CD14-positive monocyte (primary cell): ENCODE measurements around the gene NRG3. TPM values are rescaled to one million over a fixed set of nuclear protein-coding genes. Genes with fewer than 3 reads are reported as not detected.

ENCODE experiments used
- DNase-seq, 3 donors: peaks; one replicate each; pipeline ENCODE4 v3.0.0-alpha.2; 2011 to 2022
- H2AFZ ChIP-seq: 2 replicates; pipeline ENCODE4 v1.6.0; 2012; ENCODE audit warnings: mild to moderate bottlenecking, low read depth, low read length, inconsistent platforms; ENCODE audit not compliant: insufficient read depth, poor library complexity, severe bottlenecking
- H3K27ac ChIP-seq, 2 donors: 1 replicate in 1 of 2; 2 replicates in 1 of 2; pipeline ENCODE4 v1.5.1; 2012 to 2013; ENCODE audit warnings: low read length in 2 of 2, control low read depth in 1 of 2, inconsistent platforms in 1 of 2, low read depth in 1 of 2, mild to moderate bottlenecking in 1 of 2
- H3K27me3 ChIP-seq, 2 donors: one replicate each; pipeline versions ENCODE4 v1.6.0 to v1.6.1; 2011 to 2013; ENCODE audit warnings: low read length in 2 of 2; ENCODE audit not compliant: control insufficient read depth in 2 of 2, insufficient read depth in 2 of 2
- H3K36me3 ChIP-seq, 2 donors: replicated peaks in 1 of 2; 1 replicate in 1 of 2; 2 replicates in 1 of 2; pipeline versions ENCODE4 v1.5.1 to v1.6.1; 2012 to 2013; ENCODE audit warnings: low read length in 2 of 2, control low read depth in 1 of 2, inconsistent platforms in 1 of 2, mild to moderate bottlenecking in 1 of 2; ENCODE audit not compliant: insufficient read depth in 2 of 2, control insufficient read depth in 1 of 2
- H3K4me1 ChIP-seq, 2 donors: 1 replicate in 1 of 2; 2 replicates in 1 of 2; pipeline versions ENCODE4 v1.5.1 to v1.6.1; 2012 to 2013; ENCODE audit warnings: low read length in 2 of 2, control low read depth in 1 of 2, inconsistent platforms in 1 of 2, mild to moderate bottlenecking in 1 of 2, moderate library complexity in 1 of 2; ENCODE audit not compliant: insufficient read depth in 2 of 2, control insufficient read depth in 1 of 2
- H3K4me2 ChIP-seq: replicated peaks from 2 replicates; pipeline ENCODE3; 2012; ENCODE audit warnings: low read length, moderate library complexity, mild to moderate bottlenecking; ENCODE audit not compliant: poor library complexity, severe bottlenecking; ENCODE audit errors: extremely low read depth
- H3K4me3 ChIP-seq, 3 experiments: fragments of 200-600 bp in 1 of 3; sonication (generic) in 1 of 3; replicated peaks in 1 of 3; 1 replicate in 2 of 3; 2 replicates in 1 of 3; pipeline ENCODE4 v1.5.1; 2011 to 2013; ENCODE audit warnings: low read length in 3 of 3, mild to moderate bottlenecking in 3 of 3, control low read depth in 2 of 3, low read depth in 2 of 3, inconsistent platforms in 1 of 3, moderate library complexity in 1 of 3
- H3K79me2 ChIP-seq: 2 replicates; pipeline ENCODE4 v1.6.0; 2012; ENCODE audit warnings: mild to moderate bottlenecking, control low read depth, inconsistent platforms, low read length, moderate library complexity; ENCODE audit not compliant: insufficient read depth
- H3K9ac ChIP-seq: 2 replicates; pipeline ENCODE4 v1.6.0; 2017; ENCODE audit warnings: low read length, mild to moderate bottlenecking; ENCODE audit not compliant: insufficient read depth, poor library complexity, severe bottlenecking
- H3K9me3 ChIP-seq, 2 donors: replicated peaks in 1 of 2; 1 replicate in 1 of 2; 2 replicates in 1 of 2; pipeline versions ENCODE4 v1.5.1 to v1.6.1; 2012 to 2013; ENCODE audit warnings: low read length in 2 of 2, control low read depth in 1 of 2; ENCODE audit not compliant: control insufficient read depth in 1 of 2, insufficient read depth in 1 of 2
- H4K20me1 ChIP-seq: 2 replicates; pipeline ENCODE4 v1.6.0; 2012; ENCODE audit warnings: mild to moderate bottlenecking, low read length, control low read depth, moderate library complexity; ENCODE audit not compliant: insufficient read depth
- H3K27ac Mint-ChIP-seq, 7 donors: one replicate each; pipeline ENCODE4 v1.8.0; 2020; ENCODE audit warnings: mild to moderate bottlenecking in 7 of 7, mixed read lengths in 7 of 7, moderate library complexity in 6 of 7, inconsistent platforms in 2 of 7
- H3K27me3 Mint-ChIP-seq, 3 donors: one replicate each; pipeline ENCODE4 v1.8.0; 2021 to 2022; ENCODE audit warnings: low read depth in 3 of 3, mild to moderate bottlenecking in 3 of 3, mixed read lengths in 3 of 3, moderate library complexity in 3 of 3, inconsistent platforms in 1 of 3
- H3K36me3 Mint-ChIP-seq, 2 donors: one replicate each; pipeline ENCODE4 v1.8.0; 2020; ENCODE audit warnings: mixed read lengths in 2 of 2, inconsistent platforms in 1 of 2, mild to moderate bottlenecking in 1 of 2
- H3K4me1 Mint-ChIP-seq: one replicate; pipeline ENCODE4 v1.8.0; 2020; ENCODE audit warnings: mild to moderate bottlenecking, mixed read lengths
- H3K4me3 Mint-ChIP-seq, 2 donors: one replicate each; pipeline ENCODE4 v1.8.0; 2020; ENCODE audit warnings: mild to moderate bottlenecking in 2 of 2, mixed read lengths in 2 of 2, moderate library complexity in 1 of 2
- H3K9me3 Mint-ChIP-seq, 7 donors: one replicate each; pipeline ENCODE4 v1.8.0; 2020 to 2022; ENCODE audit warnings: mixed read lengths in 7 of 7, mild to moderate bottlenecking in 6 of 7, moderate library complexity in 6 of 7, inconsistent platforms in 2 of 7
- WGBS: methylation state at CpG from one replicate; pipeline ENCODE4 v1.1.5; 2013; ENCODE audit warnings: missing lambda C conversion rate; ENCODE audit not compliant: insufficient coverage; 5-methylcytosine and 5-hydroxymethylcytosine counted together
- intact Hi-C, 2 donors: fragments of 100-400 bp; cut with micrococcal nuclease; formaldehyde crosslinking; loops; one replicate each; pipeline versions ENCODE4 v1.15.0 to v1.15.1; 2023
- polyA plus RNA-seq, 3 donors: library from polyadenylated mRNA; depleted of rRNA in 1 of 3; unstranded in 2 of 3; stranded (reverse) in 1 of 3; fragments of 300-500 nt in 2 of 3; fragments of >200 nt in 1 of 3; fragmentation: Illumina TruSeq in 2 of 3; gene quantifications; 1 replicate in 2 of 3; 2 replicates in 1 of 3; pipeline ENCODE4 v1.2.3, GENCODE V29; 2012 to 2021
- TF ChIP-seq, protein P1 (sequence below): fragments of 200-600 bp; IDR thresholded peaks from one replicate; pipeline ENCODE4 v1.8.0; 2022; ENCODE audit warnings: antibody characterized with exemption, mild to moderate bottlenecking

NRG3 gene
- polyA plus RNA-seq, 3 donors, result not detected

DNA sequence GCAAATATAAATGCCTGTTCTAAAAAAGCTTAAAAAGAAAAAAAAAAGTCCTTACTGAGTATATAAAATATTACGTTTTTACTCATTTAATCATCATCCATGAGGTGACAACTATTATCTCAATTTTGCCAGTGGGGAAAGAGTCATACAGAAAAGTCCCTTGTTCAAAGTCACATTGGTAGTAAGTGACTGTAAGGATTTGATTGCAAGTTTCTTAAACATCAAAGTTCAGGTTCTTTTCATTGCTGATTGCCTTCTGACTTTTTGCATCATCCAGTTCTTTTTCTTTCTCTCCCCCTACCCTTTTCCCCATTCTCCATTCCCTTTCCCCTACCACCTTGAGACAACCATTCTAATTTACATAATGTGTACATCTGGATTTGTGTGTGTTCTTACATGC lies 363.3 kb downstream of the NRG3 start:
- Histone ChIP-seq H3K36me3 (no peaks in the 10 kb centered on the region), H3K9me3 (no peaks in the 10 kb centered on the region), H3K4me1 (no peaks in the 10 kb centered on the region), H3K4me3 (no peak overlapping the region), H3K27me3 (no peaks in the 10 kb centered on the region), H3K4me2 (no peak overlapping the region), H3K79me2 (no peaks in the 10 kb centered on the region), H2AFZ (no peak overlapping the region), H4K20me1 (no peaks in the 10 kb centered on the region), H3K9ac (no peak overlapping the region), H3K27ac (no peak overlapping the region)
- no peaks in the 10 kb centered on the region for H3K36me3 Mint-ChIP-seq
- no peak for DNase-seq
- no peaks in the 10 kb centered on the region for H3K4me1 Mint-ChIP-seq
- intact Hi-C loops, result no loop called here
- TF ChIP-seq, protein P1, sequence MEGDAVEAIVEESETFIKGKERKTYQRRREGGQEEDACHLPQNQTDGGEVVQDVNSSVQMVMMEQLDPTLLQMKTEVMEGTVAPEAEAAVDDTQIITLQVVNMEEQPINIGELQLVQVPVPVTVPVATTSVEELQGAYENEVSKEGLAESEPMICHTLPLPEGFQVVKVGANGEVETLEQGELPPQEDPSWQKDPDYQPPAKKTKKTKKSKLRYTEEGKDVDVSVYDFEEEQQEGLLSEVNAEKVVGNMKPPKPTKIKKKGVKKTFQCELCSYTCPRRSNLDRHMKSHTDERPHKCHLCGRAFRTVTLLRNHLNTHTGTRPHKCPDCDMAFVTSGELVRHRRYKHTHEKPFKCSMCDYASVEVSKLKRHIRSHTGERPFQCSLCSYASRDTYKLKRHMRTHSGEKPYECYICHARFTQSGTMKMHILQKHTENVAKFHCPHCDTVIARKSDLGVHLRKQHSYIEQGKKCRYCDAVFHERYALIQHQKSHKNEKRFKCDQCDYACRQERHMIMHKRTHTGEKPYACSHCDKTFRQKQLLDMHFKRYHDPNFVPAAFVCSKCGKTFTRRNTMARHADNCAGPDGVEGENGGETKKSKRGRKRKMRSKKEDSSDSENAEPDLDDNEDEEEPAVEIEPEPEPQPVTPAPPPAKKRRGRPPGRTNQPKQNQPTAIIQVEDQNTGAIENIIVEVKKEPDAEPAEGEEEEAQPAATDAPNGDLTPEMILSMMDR, result no peak
- peaks cover 0 to 7% (median 2%) of the 10 kb centered on the region in 7 donors for H3K9me3 Mint-ChIP-seq
- no CpG with 5 or more reads among the region's 1 CpG for WGBS
- H3K27ac Mint-ChIP-seq, result no peak overlapping the region
- H3K27me3 Mint-ChIP-seq, result no peaks in the 10 kb centered on the region
- no peak overlapping the region for H3K4me3 Mint-ChIP-seq

- peaks cover 0 to 3% (median 0%) of the 10 kb centered on the region in 7 donors for H3K9me3 Mint-ChIP-seq
- H3K27ac ChIP-seq, result no peak overlapping the region
- H3K79me2 ChIP-seq, result no peaks in the 10 kb centered on the region
- no peaks in the 10 kb centered on the region for H3K27me3 Mint-ChIP-seq
- no peaks in the 10 kb centered on the region for H3K27me3 ChIP-seq
- H3K36me3 Mint-ChIP-seq, result no peaks in the 10 kb centered on the region
- WGBS, result 89% methylated on average over 3 of the region's 3 CpGs
- no peak overlapping the region for H3K27ac Mint-ChIP-seq
- H3K4me3 ChIP-seq, result no peak overlapping the region
- H3K4me2 ChIP-seq, result no peak overlapping the region
- H3K4me1 Mint-ChIP-seq, result no peaks in the 10 kb centered on the region
- intact Hi-C loops, result no loop called here
- H3K36me3 ChIP-seq, result no peaks in the 10 kb centered on the region
- H3K4me3 Mint-ChIP-seq, result no peak overlapping the region
- H3K9ac ChIP-seq, result no peak overlapping the region
- H3K9me3 ChIP-seq, result no peaks in the 10 kb centered on the region
- TF ChIP-seq, protein P1, result no peak
- H4K20me1 ChIP-seq, result no peaks in the 10 kb centered on the region
- DNase-seq, result no peak
- no peak overlapping the region for H2AFZ ChIP-seq
- no peaks in the 10 kb centered on the region for H3K4me1 ChIP-seq
These were observed 365.4 kb downstream of the NRG3 start for GRCh38 chr10:82240408-82240807.
